HG02852 (cell line): ENCODE results near the gene ADORA2B.
"Not testable (repeated sequence)": the region's sequence is repeated elsewhere in the genome, so short reads cannot be mapped to it uniquely, and the experiment has no call there.

Experiments used
- ATAC-seq: cut with Tn5 transposase; IDR thresholded peaks from one replicate; pipeline ENCODE4 v1.9.1; 2021; ENCODE audit warnings: mild to moderate bottlenecking, moderate library complexity; ENCODE audit not compliant: unreplicated experiment

Gene ADORA2B

GRCh38 chr17:15921640-15922039 lies 23.3 kb upstream of the ADORA2B start:
- ATAC-seq, result no peak

GRCh38 chr17:15922586-15922985 lies 22.3 kb upstream of the ADORA2B start:
- no peak for ATAC-seq

- no peak for ATAC-seq
Observed at GRCh38 chr17:15926039-15926740, 18.7 kb upstream of the ADORA2B start.

GRCh38 chr17:15928286-15928785 lies 16.6 kb upstream of the ADORA2B start:
- no peak for ATAC-seq

GRCh38 chr17:15929941-15930340 lies 15.0 kb upstream of the ADORA2B start:
- ATAC-seq, result no peak

GRCh38 chr17:15930426-15930825 lies 14.5 kb upstream of the ADORA2B start:
- no peak for ATAC-seq

GRCh38 chr17:15931394-15931793 lies 13.5 kb upstream of the ADORA2B start:
- no peak for ATAC-seq

- no peak for ATAC-seq
Observed at GRCh38 chr17:15934866-15935265, 10.1 kb upstream of the ADORA2B start.

- no peak for ATAC-seq
Observed at GRCh38 chr17:15935891-15936290, 9.0 kb upstream of the ADORA2B start.

GRCh38 chr17:15936481-15936880 lies 8.4 kb upstream of the ADORA2B start:
- ATAC-seq, result not testable (repeated sequence)

GRCh38 chr17:15941781-15942180 lies 3.1 kb upstream of the ADORA2B start:
- no peak for ATAC-seq

- ATAC-seq, result no peak
Observed at GRCh38 chr17:15942207-15942833, 2.6 kb upstream of the ADORA2B start.

GRCh38 chr17:15943971-15944758 lies 765 bp upstream of the ADORA2B start:
- no peak for ATAC-seq

GRCh38 chr17:15945527-15946191 lies 729 bp downstream of the ADORA2B start:
- no peak for ATAC-seq

GRCh38 chr17:15946611-15947120 lies 1.7 kb downstream of the ADORA2B start:
- ATAC-seq, result no peak

- ATAC-seq, result no peak
Observed at GRCh38 chr17:15947271-15947670, 2.3 kb downstream of the ADORA2B start.

GRCh38 chr17:15947976-15948752 lies 3.2 kb downstream of the ADORA2B start:
- ATAC-seq, result no peak

- ATAC-seq, result no peak
Observed at GRCh38 chr17:15951368-15952047, 6.6 kb downstream of the ADORA2B start.

GRCh38 chr17:15952048-15952532 lies 7.2 kb downstream of the ADORA2B start:
- no peak for ATAC-seq
